Measurements from ENCODE around the gene FAM20C. TPM values are rescaled to one million over a fixed set of nuclear protein-coding genes. Genes with fewer than 3 reads are reported as not detected.
"Not testable (repeated sequence)": the region's sequence is repeated elsewhere in the genome, so short reads cannot be mapped to it uniquely, and the experiment has no call there.

FAM20C gene
- polyA plus RNA-seq, 12 donors = 24.0 to 51.8 (median 32.9) TPM; not detected in 1

DNA sequence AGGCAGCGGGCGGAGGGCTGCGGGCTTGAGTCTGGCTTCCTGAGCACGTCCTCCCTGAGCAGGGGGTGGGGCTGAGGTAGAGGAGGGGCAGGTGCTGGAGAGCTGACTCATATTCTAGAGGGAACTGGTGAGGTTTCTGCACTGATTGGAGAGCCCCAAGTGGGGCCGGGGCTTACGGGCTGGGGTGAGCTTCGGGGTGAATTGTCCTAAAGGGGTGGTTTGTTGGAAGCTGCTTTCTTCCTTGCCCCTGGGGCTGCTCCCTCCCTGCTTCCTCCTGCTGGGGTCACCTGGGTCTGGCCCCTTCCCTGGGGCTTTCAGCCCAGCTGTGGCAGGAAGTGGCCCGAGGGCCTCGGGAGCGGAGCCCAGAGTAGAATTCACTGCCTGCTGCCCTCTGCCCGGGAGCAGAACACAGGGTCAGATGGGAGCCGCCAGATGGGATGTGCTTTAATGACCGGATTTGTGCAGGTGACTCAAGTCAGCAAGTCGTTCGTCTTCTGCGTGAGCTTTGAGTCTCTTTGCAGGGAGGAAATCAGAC is 48.6 kb downstream of the FAM20C start:
- no peak for DNase-seq

DNA sequence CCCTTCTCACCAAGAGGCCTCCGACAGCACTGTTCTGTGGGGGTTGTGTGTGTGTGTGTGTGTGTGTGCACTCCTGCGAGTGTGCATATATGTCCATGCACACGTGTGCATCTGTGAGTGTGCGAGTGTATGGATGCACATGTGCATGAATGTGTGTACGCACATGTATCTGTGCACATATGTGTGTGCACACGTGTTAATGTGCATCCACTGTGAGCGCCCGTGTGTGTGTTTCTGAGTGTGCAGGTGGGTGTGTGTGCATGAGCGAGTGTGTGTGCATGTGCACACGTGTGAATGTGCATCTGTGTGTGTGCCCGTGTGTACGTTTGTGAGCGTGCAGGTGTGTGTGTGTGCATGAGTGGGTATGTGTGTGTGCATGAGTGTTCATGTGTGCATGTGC is 49.1 kb downstream of the FAM20C start:
- DNase-seq = no peak

DNA sequence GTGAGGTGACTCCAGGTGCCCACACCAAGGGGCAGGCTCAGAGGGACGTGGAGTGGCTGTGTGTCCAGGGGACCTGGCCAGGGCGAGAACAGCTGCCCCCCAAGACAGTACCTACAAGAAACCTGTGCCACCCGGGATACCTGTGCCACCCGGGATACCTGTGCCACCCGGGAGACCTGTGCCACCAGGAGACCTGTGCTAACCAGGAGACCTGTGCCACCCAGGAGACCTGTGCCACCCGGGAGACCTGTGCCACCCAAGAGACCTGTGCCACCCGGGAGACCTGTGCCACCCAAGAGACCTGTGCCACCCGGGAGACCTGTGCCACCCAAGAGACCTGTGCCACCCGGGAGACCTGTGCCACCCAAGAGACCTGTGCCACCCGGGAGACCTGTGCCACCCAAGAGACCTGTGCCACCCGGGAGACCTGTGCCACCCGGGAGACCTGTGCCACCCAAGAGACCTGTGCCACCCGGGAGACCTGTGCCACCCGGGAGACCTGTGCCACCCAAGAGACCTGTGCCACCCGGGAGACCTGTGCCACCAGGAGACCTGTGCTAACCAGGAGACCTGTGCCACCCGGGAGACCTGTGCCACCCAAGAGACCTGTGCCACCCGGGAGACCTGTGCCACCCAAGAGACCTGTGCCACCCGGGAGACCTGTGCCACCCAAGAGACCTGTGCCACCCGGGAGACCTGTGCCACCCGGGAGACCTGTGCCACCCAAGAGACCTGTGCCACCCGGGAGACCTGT is 50.6 kb downstream of the FAM20C start:
- DNase-seq = not testable (repeated sequence)

DNA sequence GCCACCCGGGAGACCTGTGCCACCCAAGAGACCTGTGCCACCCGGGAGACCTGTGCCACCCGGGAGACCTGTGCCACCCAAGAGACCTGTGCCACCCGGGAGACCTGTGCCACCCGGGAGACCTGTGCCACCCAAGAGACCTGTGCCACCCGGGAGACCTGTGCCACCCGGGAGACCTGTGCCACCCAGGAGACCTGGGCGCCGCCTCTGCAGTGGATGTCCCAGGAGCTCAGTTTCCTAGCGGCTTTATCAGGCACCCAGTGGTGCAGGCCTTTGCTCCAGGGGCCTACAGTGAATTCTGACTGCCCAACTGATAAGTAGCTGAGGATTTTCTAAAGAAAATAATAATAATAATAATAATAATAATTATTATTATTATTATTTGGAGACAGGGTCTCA is 51.2 kb downstream of the FAM20C start:
- not testable (repeated sequence) for DNase-seq

DNA sequence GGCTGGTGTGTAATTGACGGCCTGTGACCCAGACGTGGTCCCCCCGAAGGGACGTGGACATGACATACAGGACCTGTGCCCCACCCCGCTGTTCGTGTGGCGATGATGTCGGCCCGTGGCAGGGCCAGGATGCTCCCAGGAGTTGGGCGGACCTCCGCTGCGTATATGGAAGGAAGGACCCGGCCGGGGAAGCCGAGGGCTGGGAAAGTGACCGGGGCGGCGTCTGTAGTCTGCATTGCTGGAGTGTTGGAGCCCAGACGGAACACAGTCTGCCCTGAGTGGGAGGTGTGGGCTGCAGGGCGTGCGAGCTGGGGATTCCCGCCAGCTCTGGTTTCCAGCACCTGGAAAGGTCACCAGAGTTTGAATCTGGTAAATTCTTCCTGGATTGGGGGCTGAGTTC is 52.6 kb downstream of the FAM20C start:
- no peak for DNase-seq

DNA sequence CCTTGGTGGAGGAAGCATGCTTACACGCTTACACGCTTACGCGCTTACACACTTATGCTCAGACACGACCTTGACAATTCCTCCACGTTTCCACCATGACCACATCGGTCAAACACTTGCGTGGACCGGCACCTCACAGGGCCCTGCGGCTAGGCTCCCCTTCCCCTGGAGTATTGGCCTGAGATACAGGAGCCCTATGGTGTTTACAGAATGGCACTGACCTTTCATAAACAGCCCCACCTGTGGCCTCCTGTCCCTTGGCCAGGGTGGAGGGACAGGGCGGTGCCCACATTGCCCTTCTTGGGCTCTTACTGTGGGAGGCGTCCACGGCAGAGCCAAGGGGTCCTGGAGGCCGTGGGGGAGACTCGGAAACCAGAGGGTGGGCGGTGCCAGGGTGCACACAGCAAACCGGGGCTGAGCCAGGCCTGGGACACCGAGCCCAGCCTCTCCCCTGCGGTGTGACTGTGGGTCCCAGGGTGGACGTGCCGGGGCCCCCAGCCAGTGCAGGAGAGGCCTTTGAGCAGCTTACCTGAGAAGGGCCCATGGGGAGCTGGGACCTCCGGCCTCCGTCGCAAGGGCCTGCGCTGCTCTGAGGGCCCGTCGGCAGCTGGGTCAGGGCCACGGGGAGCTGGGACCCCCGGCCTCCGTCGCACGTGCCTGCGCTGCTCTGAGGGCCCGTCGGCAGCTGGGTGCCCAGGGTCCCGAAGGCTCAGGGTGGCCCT is 53.4 kb downstream of the FAM20C start:
- no peak for DNase-seq

DNA sequence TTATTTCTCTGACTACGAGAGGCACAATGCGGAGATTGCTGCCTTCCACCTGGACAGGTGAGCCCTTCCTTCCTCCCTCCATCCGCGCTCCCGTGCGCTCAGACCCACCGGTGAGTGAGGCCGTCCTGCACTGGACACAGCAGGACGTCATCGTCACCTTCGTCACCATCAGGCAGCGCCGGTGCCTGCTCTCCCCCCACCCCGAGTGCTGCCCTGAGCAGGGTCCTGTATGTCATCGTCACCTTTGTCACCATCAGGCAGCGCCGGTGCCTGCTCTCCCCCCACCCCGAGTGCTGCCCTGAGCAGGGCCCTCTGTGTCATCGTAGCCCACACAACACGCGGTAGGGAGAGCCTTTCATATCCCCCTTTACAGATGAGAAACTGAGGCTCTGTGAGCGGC is 54.1 kb downstream of the FAM20C start:
- DNase-seq = no peak

DNA sequence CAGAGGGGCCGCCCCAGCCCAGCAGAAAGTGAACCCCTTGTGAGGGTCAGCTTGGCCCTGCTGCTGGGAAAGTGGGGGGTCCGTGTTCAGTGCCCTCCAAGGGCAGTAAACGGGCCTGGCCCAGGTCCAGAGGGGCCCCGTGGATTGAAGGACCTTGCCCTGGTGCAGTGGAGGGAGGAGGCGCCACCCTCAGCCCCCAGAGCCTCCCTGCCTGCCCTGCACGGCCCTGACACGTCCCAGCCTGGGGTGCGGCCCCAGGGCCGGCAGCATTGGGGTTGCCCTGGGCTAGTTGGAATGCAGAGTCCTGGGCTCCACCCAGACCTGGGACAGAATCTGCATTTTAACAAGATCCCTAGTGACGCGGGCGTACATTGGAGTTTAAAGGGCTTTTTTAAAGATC is 54.8 kb downstream of the FAM20C start:
- DNase-seq = no peak

DNA sequence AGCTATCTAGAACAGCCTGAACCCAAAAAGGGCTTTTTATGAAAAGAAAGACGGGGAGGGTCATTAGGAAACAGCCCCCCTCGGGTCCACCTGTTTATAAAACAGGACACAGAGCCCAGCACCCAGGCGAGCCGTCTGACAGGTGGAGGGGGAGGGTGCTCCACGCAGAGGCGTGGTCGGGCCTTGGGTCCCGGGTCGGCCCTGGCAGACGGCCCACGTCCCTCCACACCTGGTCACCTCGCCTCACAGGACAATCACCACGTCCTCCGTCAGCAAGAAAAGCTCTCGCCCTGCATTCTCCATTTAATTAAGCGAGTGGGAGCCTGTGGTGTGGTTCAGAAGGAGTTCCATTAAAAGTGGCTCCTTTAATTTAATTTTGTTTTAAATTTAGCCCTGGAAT is 55.3 kb downstream of the FAM20C start:
- no peak for DNase-seq

DNA sequence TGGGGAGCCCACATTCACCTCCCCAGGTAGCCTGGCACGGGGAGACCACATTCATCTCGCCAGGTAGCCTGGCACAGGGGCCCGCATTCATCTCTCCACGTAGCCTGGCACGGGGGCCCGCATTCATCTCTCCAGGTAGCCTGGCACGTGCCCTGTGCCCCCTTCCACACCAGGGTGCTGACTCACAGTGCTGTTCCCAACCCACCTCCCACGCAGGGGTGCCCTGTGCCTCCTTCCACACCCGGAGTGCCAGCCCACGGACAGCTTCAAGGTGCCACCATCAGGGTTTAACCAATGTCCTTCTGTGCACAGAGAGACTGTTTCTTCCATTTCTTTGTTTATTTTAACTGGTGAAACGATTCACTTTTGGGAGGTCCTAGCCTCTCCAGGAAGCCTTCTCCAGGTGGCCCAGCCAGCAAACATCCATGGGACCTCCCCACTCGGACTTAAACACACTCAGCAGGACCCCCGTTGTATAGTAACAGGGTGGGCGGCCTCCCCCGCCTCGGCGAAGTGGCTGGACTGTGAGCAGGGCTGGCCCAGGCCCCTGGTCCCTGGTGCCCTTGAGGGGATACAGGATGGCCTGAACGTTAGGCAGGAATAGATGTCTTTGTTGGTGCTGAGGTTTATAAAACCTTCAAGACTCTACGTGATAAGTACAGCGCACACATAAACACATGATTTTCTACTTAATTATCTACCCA is 56.5 kb downstream of the FAM20C start:
- no peak for DNase-seq

DNA sequence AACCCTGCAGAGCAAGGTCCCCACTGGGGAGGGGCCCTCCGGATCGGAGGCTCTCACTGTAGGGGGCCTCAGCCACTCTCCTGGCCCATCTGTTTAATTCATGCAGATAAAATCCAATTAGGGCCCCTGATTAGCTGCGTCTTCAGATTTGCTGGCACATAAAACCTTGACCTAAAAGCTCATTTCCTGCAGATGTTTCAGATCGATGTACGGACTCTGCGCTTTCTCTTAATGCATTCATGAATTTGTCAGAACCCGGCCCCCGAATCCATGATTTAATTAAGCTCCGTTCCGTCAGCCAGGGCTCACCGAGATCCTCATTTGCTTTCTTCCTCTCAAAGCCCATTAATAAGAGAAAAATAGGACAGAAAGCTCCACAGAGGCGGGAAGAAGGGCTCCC is 57.6 kb downstream of the FAM20C start:
- no peak for DNase-seq

DNA sequence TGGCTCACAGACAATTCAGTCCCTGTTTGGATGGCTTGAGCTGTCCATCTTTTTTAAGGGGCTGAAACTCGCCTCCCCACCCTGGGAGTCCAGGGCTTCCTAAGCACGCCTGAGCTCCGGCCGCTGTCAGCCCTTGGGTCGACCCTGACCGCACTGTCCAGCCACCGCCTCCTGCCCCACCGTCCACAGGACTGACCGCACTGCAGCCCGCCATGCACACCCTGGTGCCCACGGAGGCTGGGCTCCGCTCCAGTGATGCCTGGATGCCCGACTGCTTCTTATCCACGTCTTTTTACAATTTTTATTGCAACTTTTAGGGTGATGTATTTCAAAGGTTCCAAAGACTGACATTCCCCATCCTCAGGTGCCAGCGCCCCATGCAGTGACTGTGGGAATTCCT is 58.2 kb downstream of the FAM20C start:
- DNase-seq = no peak

DNA sequence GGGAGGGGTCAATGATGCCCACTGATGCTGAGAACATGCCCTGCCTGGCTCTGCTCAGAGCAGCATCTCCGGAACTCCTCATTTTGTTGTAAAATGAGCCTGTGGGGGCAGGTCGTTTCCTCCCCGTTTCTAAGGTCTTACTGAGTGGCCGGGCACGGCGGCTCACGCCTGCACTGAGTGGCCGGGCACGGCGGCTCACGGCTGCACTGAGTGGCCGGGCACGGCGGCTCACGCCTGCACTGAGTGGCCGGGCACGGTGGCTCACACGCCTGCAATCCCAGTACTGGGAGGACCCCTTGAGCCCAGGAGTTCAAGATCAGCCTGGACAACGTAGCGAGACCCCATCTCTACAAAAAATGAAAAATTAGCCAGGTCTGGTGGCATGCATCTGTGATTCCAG is 58.6 kb downstream of the FAM20C start:
- no peak for DNase-seq

DNA sequence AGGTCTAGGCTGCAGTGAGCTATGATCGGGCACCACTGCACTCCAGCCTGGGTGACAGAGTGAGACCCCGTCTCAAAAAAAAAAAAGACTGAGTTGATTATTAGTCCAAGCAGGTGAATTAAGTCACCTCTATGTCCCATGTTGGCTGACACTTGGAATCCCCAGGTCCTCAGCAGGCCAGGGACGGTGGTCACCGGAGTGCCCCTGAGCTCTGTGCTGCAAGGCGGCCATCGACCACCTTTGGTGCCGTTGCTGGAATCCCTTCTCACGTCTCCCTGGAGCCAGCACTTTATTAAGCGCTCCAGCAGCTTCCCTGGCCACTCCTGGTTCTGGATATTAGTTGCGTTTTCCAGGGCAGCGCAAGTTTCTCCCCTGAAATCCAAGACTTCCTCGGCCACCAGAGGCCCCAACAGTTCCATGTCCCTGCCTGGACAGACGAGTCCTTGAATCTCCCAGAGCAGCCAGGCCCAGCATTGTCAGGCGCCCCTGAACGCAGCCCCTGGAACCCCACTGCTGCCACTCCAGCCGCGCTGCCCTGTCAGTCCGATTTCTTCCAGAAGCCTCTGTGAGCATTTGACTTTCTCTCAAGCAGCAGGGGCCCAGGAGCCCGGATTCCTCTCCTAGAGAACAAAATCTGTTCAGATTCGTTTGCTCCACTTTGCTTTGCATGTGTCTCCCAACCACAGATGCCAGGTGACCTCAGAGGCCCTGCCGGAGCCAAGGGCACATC is 59.2 kb downstream of the FAM20C start:
- DNase-seq = no peak

DNA sequence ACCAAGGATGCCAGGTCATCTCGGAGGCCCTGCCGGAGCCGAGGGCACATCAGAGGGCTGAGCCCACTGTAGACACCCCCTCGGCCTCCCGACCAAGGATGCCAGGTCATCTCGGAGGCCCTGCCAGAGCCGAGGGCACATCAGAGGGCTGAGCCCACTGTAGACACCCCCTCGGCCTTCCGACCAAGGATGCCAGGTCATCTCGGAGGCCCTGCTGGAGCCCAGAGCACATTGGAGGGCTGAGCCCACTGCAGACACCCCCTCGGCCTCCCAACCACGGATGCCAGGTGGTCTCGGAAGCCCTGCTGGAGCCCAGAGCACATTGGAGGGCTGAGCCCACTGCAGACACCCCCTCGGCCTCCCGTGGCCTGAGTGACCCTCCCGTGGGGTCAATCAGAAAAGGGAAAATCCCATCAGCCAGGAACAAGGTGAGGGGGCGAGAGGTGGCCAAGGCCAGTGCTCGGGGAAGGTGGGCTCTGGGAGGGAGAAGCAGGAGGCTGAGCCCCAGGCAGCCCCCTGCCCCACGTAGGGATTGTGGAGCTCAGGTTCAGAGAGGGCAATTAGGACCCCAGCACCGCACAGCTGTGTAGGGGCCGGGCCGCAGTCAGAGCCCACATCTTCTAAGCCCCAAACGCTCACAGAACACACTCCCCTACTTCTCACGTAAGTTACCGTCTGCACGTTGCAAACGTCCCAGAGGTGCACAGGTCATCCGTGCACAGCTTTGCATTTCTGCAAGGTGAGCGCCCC is 60.0 kb downstream of the FAM20C start:
- DNase-seq = no peak

DNA sequence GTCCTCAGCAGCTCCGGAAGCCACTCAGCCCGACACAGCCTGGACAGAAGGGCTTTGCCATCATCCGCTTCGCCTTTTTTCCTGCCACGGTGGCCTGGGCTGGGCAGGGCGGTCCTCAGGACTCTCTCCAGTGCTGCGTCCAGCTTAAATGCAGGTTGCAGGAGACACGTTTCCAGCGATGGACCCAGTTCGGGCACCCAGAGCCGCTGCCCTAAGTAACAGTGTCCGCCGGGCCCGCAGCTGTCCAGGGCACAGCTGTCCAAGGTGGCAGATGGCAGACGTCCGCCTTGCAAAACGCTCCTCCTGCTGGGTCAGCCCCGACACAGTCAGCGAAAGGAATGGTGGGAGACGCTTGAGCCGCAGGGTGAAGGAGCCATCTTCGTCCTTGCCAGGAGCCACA is 60.6 kb downstream of the FAM20C start:
- DNase-seq = no peak

DNA sequence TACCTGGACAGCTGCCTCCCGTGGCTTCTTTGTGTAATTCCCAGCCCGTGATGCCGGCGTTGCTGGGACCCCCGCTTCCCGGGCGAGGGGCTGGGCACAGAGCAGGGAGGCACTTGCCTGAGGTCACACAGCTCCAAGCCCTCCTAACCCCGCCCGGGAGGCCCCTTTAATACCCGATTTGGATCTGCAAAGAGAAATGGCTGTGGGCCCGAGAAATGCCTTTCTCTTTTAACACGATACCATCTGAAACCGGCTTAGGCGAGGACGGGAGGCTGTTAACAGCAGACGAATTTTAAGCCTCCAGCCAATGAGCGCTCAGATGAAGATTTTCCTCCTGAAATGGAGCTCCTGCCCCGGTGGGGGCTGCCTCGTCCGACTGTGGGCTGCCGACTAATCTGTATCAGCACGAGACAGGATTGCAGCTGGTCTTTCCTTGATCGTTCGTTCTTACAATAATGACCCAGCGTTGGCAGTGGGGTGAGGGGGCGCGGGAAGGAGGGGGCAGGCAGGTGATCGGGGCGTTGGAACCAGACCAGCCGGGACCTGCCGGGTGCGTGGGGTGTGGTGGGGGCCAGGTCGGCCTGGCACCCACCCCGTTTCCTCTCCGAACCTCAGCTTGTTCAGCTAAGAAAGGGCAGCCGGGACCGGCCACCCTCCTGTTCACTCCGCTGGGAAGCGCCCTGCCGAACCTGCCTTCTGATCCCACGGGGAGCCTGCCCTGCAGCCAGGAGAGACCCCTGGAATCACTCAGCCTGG is 61.4 kb downstream of the FAM20C start:
- no peak for DNase-seq

DNA sequence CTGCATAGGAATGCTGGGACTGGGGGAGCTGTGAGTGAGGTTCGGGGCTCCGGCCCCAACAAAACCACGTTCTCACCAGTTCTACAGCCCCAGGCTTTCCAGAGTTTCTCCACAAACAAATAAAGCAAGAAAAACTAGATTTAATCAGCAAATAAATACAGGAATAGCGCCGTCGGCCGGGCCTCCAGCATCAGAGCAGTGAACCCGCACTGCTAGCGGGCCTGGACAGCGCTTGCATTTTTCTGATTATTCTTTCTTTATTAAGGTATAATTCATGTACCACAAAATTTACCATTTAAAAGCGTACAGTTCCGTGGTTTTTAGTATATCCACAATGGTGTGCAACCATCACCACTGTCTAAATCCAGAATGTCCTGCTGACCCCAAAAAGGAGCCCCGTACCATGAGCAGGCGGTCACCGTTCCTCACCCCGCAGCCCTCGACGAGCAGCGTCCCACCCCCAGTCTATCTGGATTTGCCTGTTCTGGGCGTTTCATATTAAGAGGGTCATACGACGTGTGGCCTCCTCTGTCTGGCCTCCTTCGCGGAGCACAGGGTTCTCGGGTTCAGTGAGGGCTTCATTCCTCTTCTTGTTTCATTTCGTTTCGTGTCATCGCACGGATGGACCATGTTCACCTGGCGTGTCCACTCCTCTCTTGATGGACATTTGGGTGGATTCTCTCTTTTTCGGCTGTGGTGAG is 62.1 kb downstream of the FAM20C start:
- no peak for DNase-seq

DNA sequence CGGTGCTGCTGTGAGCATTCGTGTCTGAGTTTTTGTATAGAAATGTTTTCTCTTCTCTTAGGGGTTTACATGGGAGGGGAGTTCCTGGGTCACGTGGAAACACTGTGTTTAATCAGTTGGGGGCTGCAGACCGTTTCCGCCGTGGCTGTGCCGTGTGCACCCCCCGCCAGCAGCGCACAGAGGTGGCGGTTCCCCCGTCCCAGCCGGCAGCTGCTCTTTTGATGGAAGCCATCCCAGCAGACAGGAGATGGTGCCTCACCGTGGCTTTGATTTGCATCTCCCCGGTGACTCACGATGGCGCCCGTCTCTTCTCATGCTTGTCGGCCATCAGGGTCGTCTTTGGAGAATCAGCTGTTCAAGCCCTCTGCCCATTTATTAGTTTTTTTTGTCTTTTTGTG is 62.7 kb downstream of the FAM20C start:
- DNase-seq = no peak
